ENCODE measurements around the gene IL13.

Gene IL13

GRCh38 chr5:132656774-132657355 is 1.1 kb upstream of the IL13 start:
- DNase-seq = no peak

GRCh38 chr5:132658381-132659302 is 669 bp downstream of the IL13 start:
- no peak for DNase-seq

- DNase-seq = no peak
These were observed 1.9 kb downstream of the IL13 start for GRCh38 chr5:132659598-132660493.

DNA sequence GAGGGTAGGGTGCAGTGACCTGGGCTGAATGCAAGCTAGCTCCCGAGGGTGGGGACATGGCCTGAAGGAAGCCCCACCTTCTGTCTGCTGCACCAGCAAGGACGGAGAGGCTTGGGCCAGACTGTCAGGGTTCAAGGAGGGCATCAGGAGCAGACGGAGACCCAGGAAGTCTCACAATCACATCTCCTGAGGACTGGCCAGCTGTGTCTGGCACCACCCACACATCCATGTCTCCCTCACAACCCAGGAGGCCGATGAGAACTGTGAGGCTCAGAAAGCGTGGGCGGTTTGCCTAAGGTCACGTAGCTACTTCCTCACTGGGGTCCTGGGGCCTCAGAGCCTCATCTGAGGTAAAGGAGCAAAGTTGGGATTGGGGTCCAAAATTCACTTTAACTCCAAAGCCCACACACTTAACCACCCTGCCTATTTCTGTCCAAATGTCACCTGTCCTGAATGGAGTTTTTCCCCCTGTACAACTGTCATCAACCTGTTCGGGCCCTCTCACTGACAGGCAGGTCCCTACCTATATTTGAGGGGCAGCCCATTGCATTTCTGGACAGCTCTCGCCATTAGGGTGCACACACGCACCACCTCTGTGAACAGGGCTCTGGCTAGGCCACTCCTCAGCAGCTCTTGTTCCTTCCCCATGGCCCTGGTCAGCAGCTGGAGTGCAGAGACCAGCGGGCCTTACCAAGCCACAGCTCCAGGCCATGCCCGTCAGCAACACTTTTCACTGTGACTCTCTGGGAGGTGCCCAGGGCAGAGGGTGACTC is 3.4 kb downstream of the IL13 start:
- DNase-seq = no peak

DNA sequence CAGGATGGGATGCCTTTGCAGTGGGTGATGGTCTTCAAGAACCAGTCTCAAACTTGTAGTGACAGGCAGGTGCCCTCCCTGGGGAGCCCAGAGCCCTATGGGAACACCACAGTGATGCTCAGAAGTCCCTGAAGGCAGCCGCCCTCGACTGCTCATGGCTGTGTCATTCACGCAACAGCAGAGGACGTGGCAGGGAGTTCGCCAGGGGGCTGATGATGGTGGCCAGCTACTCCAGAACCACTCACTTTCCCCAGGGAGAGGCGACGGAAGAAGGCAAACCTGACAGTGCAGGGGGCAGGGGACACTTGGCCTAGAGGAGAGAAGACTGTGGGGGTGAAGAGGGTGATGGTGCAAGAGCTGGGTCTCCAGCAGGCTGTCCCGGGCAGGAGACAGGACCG is 4.0 kb downstream of the IL13 start:
- no peak for DNase-seq

GRCh38 chr5:132662925-132663770 is 5.2 kb downstream of the IL13 start:
- DNase-seq = no peak

- no peak for DNase-seq
These were observed 6.1 kb downstream of the IL13 start for GRCh38 chr5:132663771-132664695.

DNA sequence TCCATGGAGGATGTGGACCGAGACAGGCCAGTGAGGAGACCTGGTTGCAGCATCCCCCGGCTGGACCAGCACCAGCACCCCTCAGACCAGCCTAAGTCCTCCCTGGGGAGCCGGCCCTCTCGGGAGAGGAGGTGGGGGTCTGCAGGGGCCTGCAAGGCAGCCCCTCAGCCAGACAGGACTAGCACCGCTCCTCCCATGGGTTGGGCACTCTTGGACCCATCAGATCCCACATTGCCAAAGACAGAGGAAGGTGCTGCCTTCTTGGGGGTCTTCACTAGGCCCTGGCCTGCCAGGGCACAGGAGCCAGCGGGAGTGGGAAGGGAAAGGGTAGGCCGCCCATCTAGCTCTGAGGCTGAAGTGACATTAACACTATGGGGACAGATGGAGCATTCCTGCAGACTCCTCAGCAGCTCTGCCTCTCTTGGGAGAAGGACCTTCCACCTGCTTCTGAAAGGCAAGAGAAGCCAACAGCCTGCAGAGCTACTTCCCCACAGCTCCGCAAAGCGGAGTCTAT is 6.8 kb downstream of the IL13 start:
- no peak for DNase-seq

DNA sequence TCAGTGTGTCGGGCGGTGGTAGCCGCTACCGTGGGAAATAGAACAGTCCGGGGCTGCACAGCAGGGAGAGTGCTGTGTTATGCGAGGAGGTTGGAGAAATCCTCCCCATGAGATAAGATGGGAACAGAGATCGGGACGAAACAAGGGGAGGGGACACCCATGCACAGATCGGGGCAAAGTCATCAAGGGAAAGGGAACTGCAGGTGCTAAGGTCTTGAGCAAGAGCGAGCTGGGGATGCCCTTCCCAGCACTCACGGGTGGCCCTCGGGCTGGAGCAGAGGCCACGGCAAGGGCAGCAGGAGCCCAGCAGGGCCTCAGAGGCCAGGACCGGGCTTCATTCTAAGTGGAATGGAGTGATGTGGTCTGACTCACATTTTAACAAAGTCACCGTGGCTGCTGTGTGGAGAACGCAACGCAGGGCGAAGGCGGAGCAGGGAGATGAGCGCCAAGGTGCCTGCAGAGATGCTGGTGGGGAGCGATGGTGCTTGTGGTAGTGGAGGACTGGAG is 7.7 kb downstream of the IL13 start:
- no peak for DNase-seq

DNA sequence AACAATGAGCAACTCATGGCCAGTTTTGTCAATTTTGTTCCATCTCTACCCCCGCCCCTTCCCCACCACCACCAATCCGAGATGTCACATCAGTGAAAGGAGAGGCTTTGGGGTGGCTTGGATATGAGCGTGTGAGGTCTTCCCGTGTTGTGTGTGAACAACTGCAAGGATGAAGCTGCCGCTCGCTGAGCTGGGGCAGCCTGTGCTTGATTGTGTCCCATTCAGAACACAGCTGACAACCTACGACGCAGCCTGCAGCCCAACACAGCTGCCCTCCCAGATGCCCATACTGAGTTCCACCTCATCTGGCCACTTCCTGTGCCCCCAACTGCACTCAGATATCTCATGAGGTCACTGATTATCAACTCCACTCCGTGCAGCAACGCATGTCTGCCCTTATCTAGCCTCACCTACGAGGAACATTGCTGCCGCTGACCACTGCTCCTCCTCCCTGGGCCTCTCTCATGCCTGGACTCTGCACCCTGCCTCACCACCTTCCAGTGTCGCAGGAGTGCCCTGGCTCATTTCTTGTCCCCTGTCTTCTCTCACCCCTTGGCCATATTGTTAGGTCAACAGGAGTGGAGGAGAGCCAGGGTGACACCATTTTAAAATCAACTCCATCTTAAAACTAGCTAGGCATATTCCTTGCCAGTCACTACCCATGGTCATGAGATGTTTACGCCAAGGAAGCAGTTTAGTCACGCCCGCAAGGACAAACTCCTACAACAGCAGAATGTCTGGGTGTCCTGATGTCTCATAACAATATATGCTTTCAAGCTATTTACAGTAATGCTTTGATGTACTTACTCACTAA is 8.5 kb downstream of the IL13 start:
- no peak for DNase-seq

GRCh38 chr5:132667309-132667708 is 9.3 kb downstream of the IL13 start:
- no peak for DNase-seq

DNA sequence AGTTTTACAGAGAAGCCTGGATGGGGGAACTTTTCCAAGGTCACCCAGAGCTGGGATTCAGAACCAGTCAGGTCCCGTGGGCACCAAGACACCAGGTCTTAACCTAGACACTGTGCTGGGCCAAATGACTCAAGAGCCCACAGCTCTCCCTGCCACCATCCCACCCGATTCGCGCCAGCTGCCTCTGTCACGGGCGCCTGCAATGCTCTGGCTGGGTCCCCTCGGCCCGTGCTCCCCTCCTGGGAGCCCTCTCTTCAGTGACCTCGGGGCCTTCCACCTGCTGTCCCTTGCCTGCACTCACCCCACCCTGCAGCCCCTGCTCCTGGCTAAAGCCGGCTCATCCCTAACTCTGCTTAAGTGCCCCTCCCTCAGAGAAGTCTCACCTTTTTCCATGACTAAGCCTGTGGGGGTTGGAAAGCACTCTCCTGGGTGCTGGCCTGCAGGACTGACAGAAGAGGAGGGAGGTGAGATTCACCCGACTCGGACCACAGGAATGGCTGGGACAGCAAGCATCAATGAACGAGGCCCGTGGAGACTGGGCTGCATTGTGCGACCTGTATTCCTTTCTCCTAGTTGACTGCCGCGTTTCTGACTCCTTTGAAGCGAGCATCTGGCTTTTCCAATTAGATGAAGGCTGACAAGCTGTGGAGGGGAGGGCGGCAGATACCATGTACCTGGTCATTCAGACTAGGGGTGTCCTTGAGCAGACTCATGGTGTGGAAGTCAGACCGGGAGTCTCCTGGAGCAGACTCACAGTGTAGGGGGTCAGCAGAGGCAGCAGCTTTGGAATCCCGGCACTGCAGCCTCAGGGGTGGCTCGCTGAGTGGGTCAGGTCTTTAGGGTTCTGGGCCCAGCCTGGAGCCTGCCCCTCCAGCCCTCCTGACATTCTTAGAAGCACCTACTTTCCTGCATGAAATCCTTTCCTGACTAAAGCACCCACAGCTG is 10.1 kb downstream of the IL13 start:
- no peak for DNase-seq

GRCh38 chr5:132668706-132669454 is 10.9 kb downstream of the IL13 start:
- DNase-seq = no peak

GRCh38 chr5:132669455-132669820 is 11.5 kb downstream of the IL13 start:
- DNase-seq = no peak

GRCh38 chr5:132669966-132670882 is 12.3 kb downstream of the IL13 start:
- DNase-seq = no peak

DNA sequence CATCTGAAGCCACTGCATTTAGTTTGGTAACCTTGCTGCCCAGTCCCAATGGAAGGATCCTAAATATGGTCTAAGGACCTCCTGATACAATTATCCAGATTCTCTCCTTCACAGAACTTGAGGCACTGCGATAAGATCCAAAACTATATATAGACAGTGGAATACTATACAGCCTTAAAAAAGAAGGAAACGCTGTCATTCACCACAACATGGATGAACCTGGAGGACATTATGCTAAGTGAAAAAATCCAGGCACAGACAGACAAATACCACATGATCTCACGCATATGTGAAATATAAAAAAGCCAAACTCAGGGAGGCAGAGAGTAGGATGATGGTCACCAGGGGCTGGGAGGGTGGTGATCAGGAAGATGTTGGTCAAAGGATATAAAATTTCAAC is 13.0 kb downstream of the IL13 start:
- no peak for DNase-seq

Measured in activated CD4-positive, CD25-positive, alpha-beta regulatory T cell treated with anti-CD3 and anti-CD28 coated beads, Interleukin-2, amount 50 U/mL, for 72 hours (primary cell).